A673 (cell line): ENCODE data around the gene CLCN7. TPM values are rescaled to one million over a fixed set of nuclear protein-coding genes. Genes with fewer than 3 reads are reported as not detected.

Experiments used
- BruUV-seq: library from RNA; stranded (reverse); fragments of 400-500 nt; replicated peaks from 2 replicates; lab custom pipeline; 2021; lab: Mats Ljungman, UMichigan
- CTCF ChIA-PET: fragments of 300-600 bp; sonication (Branson Sonifier 250); formaldehyde crosslinking; loops from one replicate; lab custom pipeline; 2022; ENCODE audit warnings: antibody characterized with exemption; lab: Charles Lee
- POLR2A ChIA-PET: fragments of 300-600 bp; sonication (Branson Sonifier 250); formaldehyde crosslinking; loops from one replicate; lab custom pipeline; 2022; ENCODE audit warnings: antibody characterized with exemption; ENCODE audit not compliant: low non-redundant PET; lab: Charles Lee
- DNase-seq: peaks from one replicate; pipeline ENCODE4 v3.0.0-alpha.2; 2015; ENCODE audit warnings: low spot score
- H3K27ac ChIP-seq: fragments of 200-600 bp; sonication (generic); 2 replicates; pipeline ENCODE4 v1.5.1; 2016; ENCODE audit warnings: mixed run types, low read depth, mild to moderate bottlenecking, mixed read lengths, antibody characterized with exemption, low read length; ENCODE audit not compliant: poor library complexity, severe bottlenecking
- H3K27me3 ChIP-seq: fragments of 200-600 bp; sonication (generic); replicated peaks from 2 replicates; pipeline ENCODE4 v1.6.1; 2017; ENCODE audit warnings: mixed run types, low read depth, mild to moderate bottlenecking, mixed read lengths, antibody characterized with exemption, low read length; ENCODE audit not compliant: insufficient read depth, poor library complexity
- H3K36me3 ChIP-seq: fragments of 200-600 bp; sonication (generic); 2 replicates; pipeline ENCODE4 v1.6.1; 2016; ENCODE audit warnings: mixed run types, mild to moderate bottlenecking, mixed read lengths, antibody characterized with exemption, low read length; ENCODE audit not compliant: insufficient read depth, poor library complexity, severe bottlenecking
- H3K4me1 ChIP-seq: fragments of 200-600 bp; sonication (generic); 2 replicates; pipeline ENCODE4 v1.6.1; 2017; ENCODE audit warnings: mixed run types, mild to moderate bottlenecking, mixed read lengths, antibody characterized with exemption, low read length; ENCODE audit not compliant: insufficient read depth, poor library complexity, severe bottlenecking
- H3K4me3 ChIP-seq: fragments of 200-600 bp; sonication (generic); 2 replicates; pipeline ENCODE4 v1.5.1; 2016; ENCODE audit warnings: low read depth, mixed run types, mild to moderate bottlenecking, mixed read lengths, low read length; ENCODE audit not compliant: poor library complexity, severe bottlenecking
- H3K9me3 ChIP-seq: fragments of 200-600 bp; sonication (generic); 2 replicates; pipeline ENCODE4 v1.6.1; 2016; ENCODE audit warnings: mixed run types, low read depth, mild to moderate bottlenecking, mixed read lengths, antibody characterized with exemption, low read length; ENCODE audit not compliant: poor library complexity, severe bottlenecking
- CTCF ChIP-seq: fragments of 300-800, 200-600 bp; sonication (generic); conservative IDR thresholded peaks from 2 replicates; pipeline ENCODE4 v1.5.1; 2017; ENCODE audit warnings: low read depth, mild to moderate bottlenecking, antibody characterized with exemption, low read length, moderate library complexity, mixed read lengths
- EZH2 ChIP-seq: fragments of 200-600 bp; sonication (generic); IDR thresholded peaks from 2 replicates; pipeline ENCODE4 v1.6.1; 2017; ENCODE audit warnings: borderline replicate concordance, low read depth, mild to moderate bottlenecking, mixed read lengths, antibody characterized with exemption, low read length; ENCODE audit not compliant: poor library complexity, severe bottlenecking
- intact Hi-C: fragments of 100-400 bp; cut with micrococcal nuclease; formaldehyde crosslinking; loops from one replicate; pipeline ENCODE4 v1.10.0; 2022; ENCODE audit not compliant: unreplicated experiment
- total RNA-seq: library from RNA; stranded (reverse); gene quantifications from 2 replicates; pipeline ENCODE4 v1.2.3, GENCODE V29; 2021

Gene CLCN7
- total RNA-seq, 1 experiment from 2014 or later, result 89.3 TPM

GRCh38 chr16:1511662-1512569 lies 37.1 kb upstream of the CLCN7 start:
- H3K4me3 ChIP-seq, result no peak overlapping the region
- ChIA-PET POLR2A (no interaction called here), CTCF (no interaction called here)
- peaks cover 8% of the 10 kb centered on the region for H3K9me3 ChIP-seq
- H3K27ac ChIP-seq, result no peak overlapping the region
- intact Hi-C loops, result no loop called here
- H3K27me3 ChIP-seq, result no peaks in the 10 kb centered on the region
- BruUV-seq, result no TSS peak
- no peak for TF ChIP-seq EZH2
- no peak for TF ChIP-seq CTCF
- no peaks in the 10 kb centered on the region for H3K36me3 ChIP-seq
- no peaks in the 10 kb centered on the region for H3K4me1 ChIP-seq
- DNase-seq, result no peak

- POLR2A ChIA-PET, result interaction anchor here (0.6 kb wide), 1 partner anchor 17 kb away, joined by 3 read pairs; no protein-coding TSS in a partner anchor
Observed at GRCh38 chr16:1510941-1511351, 36.1 kb upstream of the CLCN7 start.

GRCh38 chr16:1510272-1510671 lies 35.4 kb upstream of the CLCN7 start:
- DNase-seq, result no peak
- ChIA-PET POLR2A (no interaction called here), CTCF (no interaction called here)
- Histone ChIP-seq H3K36me3 (no peaks in the 10 kb centered on the region), H3K4me1 (no peaks in the 10 kb centered on the region), H3K27me3 (no peaks in the 10 kb centered on the region), H3K4me3 (no peak overlapping the region), H3K9me3 (peaks cover 8% of the 10 kb centered on the region), H3K27ac (no peak overlapping the region)
- intact Hi-C loops, result no loop called here
- TF ChIP-seq CTCF, result no peak
- TF ChIP-seq EZH2, result no peak
- BruUV-seq, result no TSS peak

More at GRCh38 chr16:1510941-1511351, 36.1 kb upstream of the CLCN7 start:
- BruUV-seq, result no TSS peak
- Histone ChIP-seq H3K4me3 (no peak overlapping the region), H3K27me3 (no peaks in the 10 kb centered on the region), H3K36me3 (no peaks in the 10 kb centered on the region), H3K9me3 (peaks cover 8% of the 10 kb centered on the region), H3K4me1 (no peaks in the 10 kb centered on the region), H3K27ac (no peak overlapping the region)
- TF ChIP-seq CTCF (no peak), EZH2 (no peak)
- CTCF ChIA-PET, result no interaction called here
- intact Hi-C loops, result no loop called here
- no peak for DNase-seq
